ENCODE data around the gene KHDC3L. TPM values are rescaled to one million over a fixed set of nuclear protein-coding genes. Genes with fewer than 3 reads are reported as not detected.

KHDC3L gene
- total RNA-seq, 6 experiments from 2014 or later: not detected

DNA sequence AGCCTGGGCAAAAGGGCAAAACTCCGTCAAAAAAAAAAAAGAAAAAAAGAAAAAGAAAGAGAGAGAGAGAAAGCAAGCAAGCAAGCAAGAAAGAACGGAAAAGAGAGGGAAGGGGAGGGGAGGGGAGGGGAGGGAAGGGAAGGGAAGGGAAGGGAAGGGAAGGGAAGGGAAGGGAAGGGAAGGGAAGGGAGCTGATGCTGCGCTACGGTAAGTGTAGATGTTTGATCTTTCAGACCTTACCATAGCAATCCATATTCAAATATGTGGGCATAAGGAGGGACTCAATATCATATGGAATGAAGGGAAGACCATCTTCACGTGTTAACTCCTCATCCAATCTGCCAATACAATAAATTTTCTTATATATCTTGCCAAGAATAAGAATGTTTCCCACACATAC lies 20.3 kb upstream of the KHDC3L start:
- Histone ChIP-seq H3K4me1 (no peaks in the 10 kb centered on the region), H3K36me3 (no peaks in the 10 kb centered on the region), H3K27ac (no peak overlapping the region), H3K9me3 (no peaks in the 10 kb centered on the region), H3K4me3 (no peak overlapping the region), H3K27me3 (no peaks in the 10 kb centered on the region)
- 76% methylated on average over 5 of the region's 5 CpGs for WGBS (ENCODE audit: insufficient coverage, low coverage, low lambda C conversion rate, missing lambda C conversion rate)
- TF ChIP-seq, protein P1, sequence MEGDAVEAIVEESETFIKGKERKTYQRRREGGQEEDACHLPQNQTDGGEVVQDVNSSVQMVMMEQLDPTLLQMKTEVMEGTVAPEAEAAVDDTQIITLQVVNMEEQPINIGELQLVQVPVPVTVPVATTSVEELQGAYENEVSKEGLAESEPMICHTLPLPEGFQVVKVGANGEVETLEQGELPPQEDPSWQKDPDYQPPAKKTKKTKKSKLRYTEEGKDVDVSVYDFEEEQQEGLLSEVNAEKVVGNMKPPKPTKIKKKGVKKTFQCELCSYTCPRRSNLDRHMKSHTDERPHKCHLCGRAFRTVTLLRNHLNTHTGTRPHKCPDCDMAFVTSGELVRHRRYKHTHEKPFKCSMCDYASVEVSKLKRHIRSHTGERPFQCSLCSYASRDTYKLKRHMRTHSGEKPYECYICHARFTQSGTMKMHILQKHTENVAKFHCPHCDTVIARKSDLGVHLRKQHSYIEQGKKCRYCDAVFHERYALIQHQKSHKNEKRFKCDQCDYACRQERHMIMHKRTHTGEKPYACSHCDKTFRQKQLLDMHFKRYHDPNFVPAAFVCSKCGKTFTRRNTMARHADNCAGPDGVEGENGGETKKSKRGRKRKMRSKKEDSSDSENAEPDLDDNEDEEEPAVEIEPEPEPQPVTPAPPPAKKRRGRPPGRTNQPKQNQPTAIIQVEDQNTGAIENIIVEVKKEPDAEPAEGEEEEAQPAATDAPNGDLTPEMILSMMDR (IDR thresholded peaks at IDR 0.05): no peak
- DNase-seq: no peak
- no peak for ATAC-seq
- intact Hi-C loops (cut with DNase I): no loop called here

DNA sequence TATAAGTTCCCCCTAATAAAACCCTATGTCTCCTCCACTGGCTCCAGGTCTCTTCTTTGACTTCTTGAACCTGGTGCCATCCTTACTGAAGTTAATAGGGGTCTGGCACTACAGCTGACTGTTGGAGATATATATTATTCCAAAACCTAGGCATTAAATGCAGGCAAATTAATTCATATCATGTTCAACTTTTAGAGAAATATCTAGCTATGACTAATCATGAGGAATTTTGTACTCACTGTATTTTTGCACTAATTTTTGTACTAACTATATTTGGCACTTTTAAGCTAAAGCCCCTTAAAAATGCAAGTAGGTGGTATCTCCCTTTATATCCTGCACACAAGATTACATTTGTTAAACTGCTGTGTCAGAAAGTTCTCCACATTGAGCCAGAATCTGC lies 19.3 kb upstream of the KHDC3L start:
- H3K27ac ChIP-seq: no peak overlapping the region

GRCh38 chr6:73348550-73349204 lies 13.8 kb upstream of the KHDC3L start:
- no peak for ATAC-seq
- intact Hi-C loops (cut with DNase I): no loop called here
- Histone ChIP-seq H3K27me3 (no peaks in the 10 kb centered on the region), H3K36me3 (no peaks in the 10 kb centered on the region), H3K4me1 (no peaks in the 10 kb centered on the region), H3K9me3 (no peaks in the 10 kb centered on the region), H3K4me3 (no peak overlapping the region), H3K27ac (no peak overlapping the region)
- WGBS (ENCODE audit: insufficient coverage, low coverage, low lambda C conversion rate, missing lambda C conversion rate): 49% methylated on average over 23 of the region's 33 CpGs
- DNase-seq: no peak
- TF ChIP-seq, protein P1 (IDR thresholded peaks at IDR 0.05): no peak
- TF ChIP-seq POLR2A (IDR thresholded peaks at IDR 0.05): no peak

More for the DNA sequence above, 19.3 kb upstream of the KHDC3L start:
- Histone ChIP-seq H3K4me1 (no peaks in the 10 kb centered on the region), H3K9me3 (no peaks in the 10 kb centered on the region), H3K36me3 (no peaks in the 10 kb centered on the region), H3K27me3 (no peaks in the 10 kb centered on the region), H3K4me3 (no peak overlapping the region)
- no peak for TF ChIP-seq POLR2A (IDR thresholded peaks at IDR 0.05)
- TF ChIP-seq, protein P1 (IDR thresholded peaks at IDR 0.05): no peak
- DNase-seq (no peak), ATAC-seq (no peak)
- intact Hi-C loops (cut with DNase I): no loop called here

GRCh38 chr6:73349311-73349710 lies 13.1 kb upstream of the KHDC3L start:
- no peaks in the 10 kb centered on the region for H3K27me3 ChIP-seq
- H3K4me3 ChIP-seq: no peak overlapping the region
- intact Hi-C loops (cut with DNase I): no loop called here
- ATAC-seq (no peak), DNase-seq (no peak)
- WGBS (ENCODE audit: insufficient coverage, low coverage, low lambda C conversion rate, missing lambda C conversion rate): 19% methylated on average over 6 of the region's 6 CpGs
- no peaks in the 10 kb centered on the region for H3K9me3 ChIP-seq
- H3K27ac ChIP-seq: no peak overlapping the region
- no peaks in the 10 kb centered on the region for H3K4me1 ChIP-seq
- no peaks in the 10 kb centered on the region for H3K36me3 ChIP-seq
- TF ChIP-seq POLR2A (IDR thresholded peaks at IDR 0.05): no peak
- TF ChIP-seq, protein P1 (IDR thresholded peaks at IDR 0.05): no peak

Measured in right lobe of liver (tissue), 6 donors.